ENCODE results near the gene OTUB2.
"Not testable (repeated sequence)": the region's sequence is repeated elsewhere in the genome, so short reads cannot be mapped to it uniquely, and the experiment has no call there.

The OTUB2 gene

GRCh38 chr14:94059998-94060397, 33.9 kb downstream of the OTUB2 start:
- no peak for DNase-seq

GRCh38 chr14:94062344-94062940, 36.3 kb downstream of the OTUB2 start:
- no peak for DNase-seq

- DNase-seq = no peak
These were observed 40.0 kb downstream of the OTUB2 start for GRCh38 chr14:94066089-94066676.

GRCh38 chr14:94072076-94072475, 45.9 kb downstream of the OTUB2 start:
- not testable (repeated sequence) for DNase-seq

- no peak for DNase-seq
These were observed 48.4 kb downstream of the OTUB2 start for GRCh38 chr14:94074534-94074933.

GRCh38 chr14:94075008-94075407, 48.9 kb downstream of the OTUB2 start:
- no peak for DNase-seq

GRCh38 chr14:94077111-94077821, 51.1 kb downstream of the OTUB2 start:
- no peak for DNase-seq

GRCh38 chr14:94077823-94078222, 51.7 kb downstream of the OTUB2 start:
- no peak for DNase-seq

GRCh38 chr14:94079891-94080620, 53.9 kb downstream of the OTUB2 start:
- no peak for DNase-seq

GRCh38 chr14:94080621-94081385, 54.7 kb downstream of the OTUB2 start, which contains the start of the genes DDX24 and IFI27L1:
Gene DDX24, minus strand, starts transcription at chr14:94081202. Its CDS starts 1,460 bp downstream, at chr14:94079742.
Gene IFI27L1, plus strand, starts transcription at chr14:94081310. Its CDS starts 15,628 bp downstream, at chr14:94096938.
- DNase-seq = peak; percentile 96

GRCh38 chr14:94081386-94081820, 55.3 kb downstream of the OTUB2 start:
- no peak for DNase-seq

- DNase-seq = no peak
These were observed 61.8 kb downstream of the OTUB2 start for GRCh38 chr14:94087891-94088290.

GRCh38 chr14:94088516-94088915, 62.4 kb downstream of the OTUB2 start:
- no peak for DNase-seq

GRCh38 chr14:94089479-94089878, 63.3 kb downstream of the OTUB2 start:
- no peak for DNase-seq

- DNase-seq = no peak
These were observed 67.3 kb downstream of the OTUB2 start for GRCh38 chr14:94093418-94093817.

- DNase-seq = no peak
These were observed 71.0 kb downstream of the OTUB2 start for GRCh38 chr14:94097091-94097490.
